ENCODE data around the gene SFI1. TPM values are rescaled to one million over a fixed set of nuclear protein-coding genes. Genes with fewer than 3 reads are reported as not detected.

The SFI1 gene
- total and polyA plus RNA-seq, 2 donors (not counting 1 experiment from before 2014, with no cell fraction given): 80.2 to 182 TPM

- DNase-seq: no peak
- no peak for ATAC-seq (ENCODE audit: low read depth)
- Mint-ChIP-seq H3K27ac (no peak overlapping the region), H3K4me1 (peaks cover 32% of the 10 kb centered on the region), H3K27me3 (no peaks in the 10 kb centered on the region), H3K9me3 (ENCODE audit: insufficient read depth) (no peaks in the 10 kb centered on the region), H3K4me3 (no peak overlapping the region)
- H3K4me1 ChIP-seq (ENCODE audit: control insufficient read depth in 2 of 2, insufficient read depth in 2 of 2, low read length in 2 of 2): peaks cover 17 to 29% of the 10 kb centered on the region in 2 donors
- H3K4me3 ChIP-seq (ENCODE audit: control extremely low read depth in 1 of 5, extremely low read depth in 1 of 5, insufficient read depth in 1 of 5, low read depth in 2 of 5, low read length in 4 of 5): no peak overlapping the region
- POLR2A ChIA-PET: interaction anchor here (1.1 kb wide), 1 partner anchor 17 kb away, joined by 3 read pairs; no protein-coding TSS in a partner anchor
- H3K79me2 ChIP-seq (ENCODE audit: control insufficient read depth, insufficient read depth, low read length): no peaks in the 10 kb centered on the region
- H4K20me1 ChIP-seq (ENCODE audit: control insufficient read depth, insufficient read depth, low read length, poor library complexity, severe bottlenecking): no peaks in the 10 kb centered on the region
- 94% methylated on average over 22 of the region's 23 CpGs for WGBS (ENCODE audit: insufficient coverage)
- H3K4me2 ChIP-seq (replicated peaks; ENCODE audit: low read depth, low read length, poor library complexity, severe bottlenecking): no peak overlapping the region
- CTCF ChIA-PET: interaction anchor here (1.3 kb wide), 1 partner anchor 21 kb away, joined by 3 read pairs; no protein-coding TSS in a partner anchor
- no peaks in the 10 kb centered on the region for H3K9me3 ChIP-seq (ENCODE audit: control extremely low read depth in 1 of 3, control insufficient read depth in 2 of 3, insufficient read depth in 1 of 3, low read length in 2 of 3)
- H3K9ac ChIP-seq (ENCODE audit: low read length): no peak overlapping the region
- no peaks in the 10 kb centered on the region for H3K27me3 ChIP-seq (replicated peaks in 1 of 4; ENCODE audit: control extremely low read depth in 1 of 4, control insufficient read depth in 3 of 4, insufficient read depth in 4 of 4, low read length in 3 of 4)
- intact Hi-C loops (cut with micrococcal nuclease): no loop called here
- H3K27ac ChIP-seq (ENCODE audit: low read length in 2 of 2): no peak overlapping the region
- no peak for TF ChIP-seq CTCF (IDR thresholded peaks at IDR 0.05)
- TF ChIP-seq EZH2 (IDR thresholded peaks at IDR 0.05; ENCODE audit: borderline replicate concordance, insufficient read depth, low read depth, low read length, poor library complexity, severe bottlenecking): no peak
- H2AFZ ChIP-seq (ENCODE audit: insufficient read depth, low read depth, low read length, poor library complexity, severe bottlenecking): no peak overlapping the region
- peaks cover 0 to 34% of the 10 kb centered on the region in 2 experiments for H3K36me3 ChIP-seq (replicated peaks in 1 of 2; ENCODE audit: control extremely low read depth in 1 of 2, control insufficient read depth in 1 of 2, extremely low read depth in 1 of 2, insufficient read depth in 2 of 2, low read length in 1 of 2)
Measured at GRCh38 chr22:31613286-31613903, 117.1 kb downstream of the SFI1 start.

- H3K27me3 Mint-ChIP-seq: no peaks in the 10 kb centered on the region
- Histone ChIP-seq H2AFZ (ENCODE audit: insufficient read depth, low read depth, low read length, poor library complexity, severe bottlenecking) (no peak overlapping the region), H3K9me3 (ENCODE audit: control extremely low read depth in 1 of 3, control insufficient read depth in 2 of 3, insufficient read depth in 1 of 3, low read length in 2 of 3) (no peaks in the 10 kb centered on the region), H3K36me3 (replicated peaks in 1 of 2; ENCODE audit: control extremely low read depth in 1 of 2, control insufficient read depth in 1 of 2, extremely low read depth in 1 of 2, insufficient read depth in 2 of 2, low read length in 1 of 2) (peaks cover 0 to 35% of the 10 kb centered on the region in 2 experiments), H4K20me1 (ENCODE audit: control insufficient read depth, insufficient read depth, low read length, poor library complexity, severe bottlenecking) (no peaks in the 10 kb centered on the region), H3K27me3 (replicated peaks in 1 of 4; ENCODE audit: control extremely low read depth in 1 of 4, control insufficient read depth in 3 of 4, insufficient read depth in 4 of 4, low read length in 3 of 4) (no peaks in the 10 kb centered on the region), H3K4me1 (ENCODE audit: control insufficient read depth in 2 of 2, insufficient read depth in 2 of 2, low read length in 2 of 2) (peaks cover 17 to 29% of the 10 kb centered on the region in 2 donors), H3K4me2 (replicated peaks; ENCODE audit: low read depth, low read length, poor library complexity, severe bottlenecking) (no peak overlapping the region), H3K27ac (ENCODE audit: low read length in 2 of 2) (no peak overlapping the region), H3K4me3 (ENCODE audit: control extremely low read depth in 1 of 5, extremely low read depth in 1 of 5, insufficient read depth in 1 of 5, low read depth in 2 of 5, low read length in 4 of 5) (no peak overlapping the region), H3K9ac (ENCODE audit: low read length) (no peak overlapping the region), H3K79me2 (ENCODE audit: control insufficient read depth, insufficient read depth, low read length) (no peaks in the 10 kb centered on the region)
- no peaks in the 10 kb centered on the region for H3K9me3 Mint-ChIP-seq (ENCODE audit: insufficient read depth)
- ATAC-seq (ENCODE audit: low read depth) (no peak), DNase-seq (no peak)
- WGBS (ENCODE audit: insufficient coverage): 97% methylated on average over 6 of the region's 10 CpGs
- H3K4me1 Mint-ChIP-seq: peaks cover 32% of the 10 kb centered on the region
- ChIA-PET POLR2A (no interaction called here), CTCF (no interaction called here)
- no peak for TF ChIP-seq CTCF (IDR thresholded peaks at IDR 0.05)
- no peak for TF ChIP-seq EZH2 (IDR thresholded peaks at IDR 0.05; ENCODE audit: borderline replicate concordance, insufficient read depth, low read depth, low read length, poor library complexity, severe bottlenecking)
- intact Hi-C loops (cut with micrococcal nuclease): no loop called here
- peak overlapping the region; percentile 53 for H3K27ac Mint-ChIP-seq
- no peak overlapping the region for H3K4me3 Mint-ChIP-seq
Measured at GRCh38 chr22:31613904-31614296, 117.6 kb downstream of the SFI1 start.

Measured in B cell (primary cell).